Esophagus squamous epithelium (tissue), 5 donors: ENCODE results near the gene PECR. TPM values are rescaled to one million over a fixed set of nuclear protein-coding genes. Genes with fewer than 3 reads are reported as not detected.

Experiments used
- DNase-seq: peaks from one replicate; lab custom pipeline; 2025; lab: John Stamatoyannopoulos, UW
- H3K27ac ChIP-seq, 4 donors: fragments of 200-600 bp; sonication (generic); one replicate each; pipeline ENCODE4 v1.5.1; 2016 to 2019; ENCODE audit warnings: mild to moderate bottlenecking in 1 of 4
- H3K27me3 ChIP-seq, 4 donors: fragments of 200-600 bp; sonication (generic); 1 replicate in 3 of 4; 2 replicates in 1 of 4; pipeline versions ENCODE4 v1.5.1 to v1.6.0; 2017 to 2021; ENCODE audit warnings: antibody characterized with exemption in 1 of 4
- H3K36me3 ChIP-seq, 3 donors: fragments of 200-600 bp; sonication (generic); one replicate each; pipeline ENCODE4 v1.5.1; 2016 to 2019
- H3K4me1 ChIP-seq, 3 donors: fragments of 200-600 bp; sonication (generic); one replicate each; pipeline ENCODE4 v1.5.1; 2017 to 2019
- H3K4me3 ChIP-seq, 4 donors: fragments of 200-600 bp; sonication (generic); 1 replicate in 3 of 4; 2 replicates in 1 of 4; pipeline ENCODE4 v1.5.1; 2016 to 2019; ENCODE audit warnings: mild to moderate bottlenecking in 2 of 4, moderate library complexity in 1 of 4
- H3K9me3 ChIP-seq, 3 donors: fragments of 200-600 bp; sonication (generic); one replicate each; pipeline ENCODE4 v1.5.1; 2016 to 2019
- CTCF ChIP-seq, 6 experiments: fragments of 450-650 bp in 4 of 6; fragments of 200-600 bp in 2 of 6; sonication (generic) in 2 of 6; IDR thresholded peaks; one replicate each; pipeline ENCODE4 v1.5.1; 2016 to 2019; ENCODE audit warnings: antibody characterized with exemption in 6 of 6, mild to moderate bottlenecking in 4 of 6, moderate library complexity in 4 of 6
- POLR2A ChIP-seq, 4 donors: fragments of 450-650 bp; IDR thresholded peaks; one replicate each; pipeline ENCODE4 v1.6.1; 2017; ENCODE audit warnings: antibody characterized with exemption in 4 of 4, mild to moderate bottlenecking in 4 of 4, moderate library complexity in 3 of 4
- WGBS, 2 donors: methylation state at CpG; one replicate each; pipeline ENCODE4 v1.1.5; 2018; 5-methylcytosine and 5-hydroxymethylcytosine counted together
- intact Hi-C: fragments of 100-400 bp; cut with DNase I; formaldehyde crosslinking; loops from one replicate; pipeline ENCODE4 v1.15.0; 2022
- total RNA-seq, 4 donors: library from RNA; depleted of rRNA; stranded (reverse); fragments of >200 nt; gene quantifications; one replicate each; pipeline ENCODE4 v1.1.0, GENCODE V29; 2016
- donor health status: DM: yes; HTN: yes; CAD: no.

PECR gene
- total RNA-seq, 4 donors from 2014 or later: 1.5 to 6.8 (median 5.1) TPM

- 93 to 95% methylated on average over 9 of the region's 9 CpGs for WGBS, 2 donors
- no peaks in the 10 kb centered on the region for H3K4me1 ChIP-seq
- no peaks in the 10 kb centered on the region for H3K9me3 ChIP-seq
- no peak for TF ChIP-seq POLR2A (IDR thresholded peaks at IDR 0.05)
- TF ChIP-seq CTCF (IDR thresholded peaks at IDR 0.05): no peak
- intact Hi-C loops: no loop called here
- H3K27ac ChIP-seq: no peak overlapping the region
- no peaks in the 10 kb centered on the region for H3K27me3 ChIP-seq
- no peak overlapping the region for H3K4me3 ChIP-seq
- DNase-seq: no peak
- no peaks in the 10 kb centered on the region for H3K36me3 ChIP-seq
Measured at GRCh38 chr2:216098421-216099334, 17.1 kb upstream of the PECR start.

GRCh38 chr2:216094701-216095100 lies 13.1 kb upstream of the PECR start:
- Histone ChIP-seq H3K27ac (no peak overlapping the region), H3K4me3 (no peak overlapping the region), H3K4me1 (no peaks in the 10 kb centered on the region), H3K36me3 (no peaks in the 10 kb centered on the region), H3K9me3 (no peaks in the 10 kb centered on the region), H3K27me3 (no peaks in the 10 kb centered on the region)
- WGBS, 2 donors: 61 to 82% methylated on average over 3 of the region's 3 CpGs
- no peak for DNase-seq
- TF ChIP-seq CTCF (IDR thresholded peaks at IDR 0.05) (no peak), POLR2A (IDR thresholded peaks at IDR 0.05) (no peak)
- intact Hi-C loops: no loop called here

- Histone ChIP-seq H3K27me3 (no peaks in the 10 kb centered on the region), H3K4me1 (no peaks in the 10 kb centered on the region), H3K36me3 (no peaks in the 10 kb centered on the region), H3K27ac (no peak overlapping the region), H3K9me3 (no peaks in the 10 kb centered on the region), H3K4me3 (no peak overlapping the region)
- DNase-seq: no peak
- no peak for TF ChIP-seq POLR2A (IDR thresholded peaks at IDR 0.05)
- no peak for TF ChIP-seq CTCF (IDR thresholded peaks at IDR 0.05)
- intact Hi-C loops: no loop called here
- 78 to 81% methylated on average over 2 of the region's 2 CpGs for WGBS, 2 donors
Measured at GRCh38 chr2:216092646-216093045, 11.0 kb upstream of the PECR start.

- Histone ChIP-seq H3K27me3 (no peaks in the 10 kb centered on the region), H3K9me3 (no peaks in the 10 kb centered on the region), H3K27ac (no peak overlapping the region), H3K4me3 (no peak overlapping the region), H3K36me3 (no peaks in the 10 kb centered on the region), H3K4me1 (no peaks in the 10 kb centered on the region)
- intact Hi-C loops: no loop called here
- TF ChIP-seq CTCF (IDR thresholded peaks at IDR 0.05): no peak
- TF ChIP-seq POLR2A (IDR thresholded peaks at IDR 0.05): no peak
- no peak for DNase-seq
- WGBS, 2 donors: 94 to 95% methylated on average over 1 of the region's 1 CpG
Measured at GRCh38 chr2:216090369-216090786, 8.8 kb upstream of the PECR start.

GRCh38 chr2:216086207-216086893 lies 4.7 kb upstream of the PECR start:
- no peaks in the 10 kb centered on the region for H3K27me3 ChIP-seq
- DNase-seq: no peak
- H3K27ac ChIP-seq: no peak overlapping the region
- intact Hi-C loops: no loop called here
- H3K36me3 ChIP-seq: no peaks in the 10 kb centered on the region
- WGBS, 2 donors: 92 to 100% methylated on average over 2 of the region's 2 CpGs
- TF ChIP-seq POLR2A (IDR thresholded peaks at IDR 0.05) (no peak), CTCF (IDR thresholded peaks at IDR 0.05) (no peak)
- H3K9me3 ChIP-seq: no peaks in the 10 kb centered on the region
- peaks cover 3 to 16% (median 7%) of the 10 kb centered on the region in 3 donors for H3K4me1 ChIP-seq
- H3K4me3 ChIP-seq: no peak overlapping the region
